HPDE6-E6E7 (cell line): Measurements from ENCODE around the gene ABCC1.
"Not testable (repeated sequence)": the region's sequence is repeated elsewhere in the genome, so short reads cannot be mapped to it uniquely, and the experiment has no call there.

Experiments
- DNase-seq: peaks from one replicate; pipeline ENCODE4 v3.0.0; 2011; ENCODE audit warnings: missing footprints; ENCODE audit errors: extremely low spot score

ABCC1 gene

GRCh38 chr16:15966836-15967546 is 17.6 kb downstream of the ABCC1 start:
- DNase-seq: peak; percentile 93

GRCh38 chr16:15967655-15968315 is 18.4 kb downstream of the ABCC1 start:
- no peak for DNase-seq

GRCh38 chr16:15970202-15970601 is 20.8 kb downstream of the ABCC1 start:
- DNase-seq: no peak

- DNase-seq: no peak
Observed at GRCh38 chr16:15970743-15971439, 21.5 kb downstream of the ABCC1 start.

- no peak for DNase-seq
Observed at GRCh38 chr16:15971440-15971815, 22.0 kb downstream of the ABCC1 start.

- no peak for DNase-seq
Observed at GRCh38 chr16:15972046-15972868, 22.8 kb downstream of the ABCC1 start.

- no peak for DNase-seq
Observed at GRCh38 chr16:15973421-15973820, 24.0 kb downstream of the ABCC1 start.

GRCh38 chr16:15974057-15974456 is 24.6 kb downstream of the ABCC1 start:
- DNase-seq: no peak

- no peak for DNase-seq
Observed at GRCh38 chr16:15975172-15975571, 25.8 kb downstream of the ABCC1 start.

GRCh38 chr16:15976225-15976812 is 26.9 kb downstream of the ABCC1 start:
- DNase-seq: no peak

GRCh38 chr16:15976929-15977637 is 27.7 kb downstream of the ABCC1 start:
- DNase-seq: no peak

GRCh38 chr16:15979801-15980200 is 30.4 kb downstream of the ABCC1 start:
- DNase-seq: no peak

GRCh38 chr16:15980329-15980728 is 30.9 kb downstream of the ABCC1 start:
- DNase-seq: no peak

GRCh38 chr16:15981382-15981781 is 32.0 kb downstream of the ABCC1 start:
- no peak for DNase-seq

- not testable (repeated sequence) for DNase-seq
Observed at GRCh38 chr16:15982194-15982915, 32.9 kb downstream of the ABCC1 start.

- no peak for DNase-seq
Observed at GRCh38 chr16:15983898-15984297, 34.5 kb downstream of the ABCC1 start.

GRCh38 chr16:15985144-15985543 is 35.7 kb downstream of the ABCC1 start:
- DNase-seq: no peak

- no peak for DNase-seq
Observed at GRCh38 chr16:15986261-15986660, 36.8 kb downstream of the ABCC1 start.

- DNase-seq: no peak
Observed at GRCh38 chr16:15988268-15989013, 39.0 kb downstream of the ABCC1 start.

GRCh38 chr16:15990902-15991301 is 41.5 kb downstream of the ABCC1 start:
- DNase-seq: no peak
